ENCODE data around the gene UAP1.
"Not testable (repeated sequence)": the region's sequence is repeated elsewhere in the genome, so short reads cannot be mapped to it uniquely, and the experiment has no call there.

DNA sequence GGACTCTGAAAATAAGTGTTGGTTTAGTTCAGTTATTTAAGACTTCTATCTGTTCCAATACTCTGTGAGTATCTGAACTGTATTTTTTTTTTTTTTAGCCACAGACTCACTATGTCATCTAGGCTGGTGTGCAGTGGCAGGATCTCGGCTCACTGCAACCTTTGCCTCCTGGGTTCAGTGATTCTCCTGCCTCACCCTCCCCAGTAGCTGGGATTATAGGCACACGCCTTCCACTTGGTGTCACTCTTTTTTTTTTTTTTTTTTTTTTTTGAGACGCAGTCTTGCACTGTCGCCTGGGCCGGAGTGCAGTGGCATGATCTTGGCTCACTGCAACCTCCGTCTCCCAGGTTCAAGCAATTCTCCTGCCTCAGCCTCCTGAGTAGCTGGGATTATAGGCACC lies 21.4 kb downstream of the UAP1 start:
- not testable (repeated sequence) for TF ChIP-seq CTCF (conservative IDR thresholded peaks at IDR 0.05; ENCODE audit: low read length); EZH2phosphoT487 (IDR thresholded peaks at IDR 0.05; ENCODE audit: borderline replicate concordance, low read depth, low read length)

All from OCI-LY7 (cell line).